ENCODE data around the gene LRRC34.
A peak's percentile ranks its signal among the peaks of the same experiment; 100 is the strongest.

LRRC34 gene

GRCh38 chr3:169812332-169813235 lies at the start of gene LRRC34, which contains the start of gene LRRIQ4:
Gene LRRC34, minus strand, starts transcription at chr3:169812904. Its CDS starts 356 bp downstream, at chr3:169812548.
Gene LRRIQ4, plus strand, starts transcription at chr3:169812870. Its CDS starts 9,052 bp downstream, at chr3:169821922.
- peak; percentile 83 for DNase-seq

DNA sequence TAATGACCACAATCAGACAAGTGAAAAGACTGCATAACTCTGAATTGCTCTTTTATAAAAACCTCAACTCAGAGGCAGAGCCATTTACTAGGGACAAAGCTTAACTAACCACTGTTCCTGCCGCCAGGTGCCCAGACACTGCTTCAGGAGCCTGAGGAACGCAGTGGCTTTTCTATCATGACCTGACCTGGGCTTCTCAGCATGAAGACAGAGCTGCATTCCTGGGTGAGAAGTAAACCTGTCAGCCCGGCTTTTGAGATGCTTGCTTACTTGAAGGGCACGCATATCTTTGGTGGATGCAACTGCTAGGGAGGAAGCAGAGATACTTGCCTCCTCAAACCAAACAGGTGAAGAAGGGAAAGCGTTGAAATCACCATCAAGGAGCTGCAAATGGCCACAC lies 49.2 kb upstream of the LRRC34 start:
- no peak for DNase-seq

DNA sequence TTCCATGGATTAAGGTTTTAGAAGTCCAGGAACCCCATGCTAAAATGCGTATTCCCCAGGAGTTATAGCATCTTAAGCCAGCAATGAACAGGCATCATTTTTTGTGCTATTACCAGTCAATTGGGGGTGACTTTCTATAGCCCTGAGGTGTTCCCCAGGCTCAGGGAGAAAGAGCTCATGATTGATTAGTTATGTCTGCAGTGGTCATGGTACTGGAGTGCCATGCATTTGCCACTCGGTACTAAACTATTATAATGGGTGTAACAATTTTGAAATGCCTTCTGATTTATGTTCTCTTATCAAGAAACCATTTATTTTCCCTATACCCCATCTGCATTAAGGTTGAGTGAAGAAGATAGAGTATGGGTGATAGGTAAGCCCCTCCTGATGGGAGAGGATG lies 45.1 kb upstream of the LRRC34 start:
- DNase-seq: no peak

DNA sequence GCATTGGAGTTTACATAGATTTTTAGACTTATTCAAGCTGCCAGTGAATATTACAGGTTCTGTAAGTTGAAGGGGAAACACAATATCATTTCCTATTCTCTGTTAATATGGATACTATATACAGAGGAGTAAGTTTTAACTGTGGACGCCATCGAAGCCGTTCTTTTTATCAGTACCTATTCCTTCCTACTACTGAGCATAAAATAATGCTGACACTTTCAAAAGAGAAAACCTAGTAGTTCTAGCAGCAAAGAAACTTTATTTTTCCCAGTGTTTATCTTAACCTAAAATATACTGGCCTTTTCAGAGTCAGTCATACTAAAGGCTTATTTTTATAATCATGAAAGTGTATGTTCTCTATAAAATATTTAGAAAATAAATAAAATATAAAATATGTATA lies 42.8 kb upstream of the LRRC34 start:
- DNase-seq: no peak

- DNase-seq: no peak
These were observed 37.9 kb upstream of the LRRC34 start for GRCh38 chr3:169850618-169851017.

DNA sequence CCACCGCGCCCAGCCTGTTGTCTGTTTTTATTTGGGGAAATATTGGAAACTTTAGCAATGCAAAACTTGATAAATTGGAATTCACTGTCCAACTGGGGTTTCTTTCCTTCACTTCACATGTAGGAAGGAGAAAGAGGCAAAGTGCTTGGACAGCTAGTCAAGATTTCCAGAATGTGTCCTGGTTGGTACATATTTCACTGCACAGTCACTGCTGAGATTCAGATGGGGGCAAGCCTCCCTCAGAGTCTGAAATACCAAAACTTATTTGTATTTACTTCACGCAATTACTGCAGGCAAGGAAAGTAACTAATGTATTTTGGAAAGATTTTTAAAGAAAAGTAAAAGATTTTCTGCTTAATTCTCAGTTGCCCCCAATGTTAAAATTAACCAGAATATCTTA lies 36.0 kb upstream of the LRRC34 start:
- no peak for DNase-seq

- DNase-seq: peak; percentile 88
These were observed 35.2 kb upstream of the LRRC34 start for GRCh38 chr3:169847896-169848295.

- DNase-seq: no peak
These were observed 33.9 kb upstream of the LRRC34 start for GRCh38 chr3:169846458-169847193.

DNA sequence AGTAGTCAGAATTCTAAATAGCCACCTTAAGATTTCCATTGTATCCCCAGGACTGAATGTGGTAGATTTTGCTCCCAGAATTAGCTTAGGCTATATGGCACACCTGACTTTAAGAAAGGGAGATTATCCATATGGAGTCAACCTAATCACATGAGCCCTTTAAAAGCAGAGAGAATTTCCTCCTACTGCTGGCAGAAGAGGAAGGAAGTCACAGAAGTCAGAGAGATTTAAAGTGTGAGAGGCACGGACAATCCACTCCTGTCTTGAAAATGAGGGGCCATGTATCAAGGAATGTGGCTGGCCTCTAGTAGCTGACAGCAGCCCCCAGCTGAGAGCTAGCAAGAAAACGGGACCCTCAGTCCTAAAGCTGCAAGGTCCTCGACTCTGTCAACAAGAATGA lies 30.3 kb upstream of the LRRC34 start:
- no peak for DNase-seq

DNA sequence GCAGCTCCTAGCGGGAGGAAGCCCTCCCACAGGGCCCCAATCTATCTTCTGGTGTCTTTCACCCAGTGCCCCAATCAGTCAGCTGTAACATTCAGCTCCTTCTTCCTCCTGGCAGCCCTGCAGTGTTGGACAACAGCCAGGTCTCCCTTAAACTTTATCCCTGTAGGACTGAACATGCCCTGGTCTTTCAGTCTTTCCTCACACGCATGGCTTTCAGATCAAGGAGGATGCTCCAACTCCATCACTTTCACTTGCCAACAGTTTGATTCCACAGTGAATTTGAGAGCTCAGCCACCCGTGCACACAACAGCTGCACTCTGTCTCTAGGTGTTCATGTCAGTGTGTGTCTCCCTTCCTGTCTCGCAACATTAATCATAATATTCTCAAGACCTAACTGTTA lies 28.5 kb upstream of the LRRC34 start:
- no peak for DNase-seq

DNA sequence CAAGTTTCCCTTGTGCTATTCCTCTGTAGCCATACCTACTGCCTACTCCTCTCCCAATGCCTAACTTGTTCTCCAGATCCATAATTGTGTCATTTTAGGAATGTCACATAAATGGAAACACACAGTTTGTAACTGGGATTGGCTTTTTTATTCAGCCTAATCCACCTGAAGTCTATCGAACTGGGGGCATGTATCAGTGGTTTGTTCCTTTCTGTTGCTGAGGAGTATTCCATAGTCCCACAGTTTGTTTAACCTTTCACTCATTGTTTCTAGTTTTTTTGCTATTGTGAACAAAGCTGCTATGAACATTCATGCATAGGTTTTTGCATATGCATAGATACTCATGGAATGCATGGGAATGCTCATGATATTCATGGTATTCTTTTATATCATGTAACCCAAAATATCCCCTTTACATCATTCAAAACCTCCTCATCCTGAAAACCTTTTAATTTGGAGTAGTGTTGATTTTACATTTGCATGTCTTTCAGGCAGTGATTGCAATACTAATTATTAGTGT lies 25.9 kb upstream of the LRRC34 start:
- DNase-seq: no peak

DNA sequence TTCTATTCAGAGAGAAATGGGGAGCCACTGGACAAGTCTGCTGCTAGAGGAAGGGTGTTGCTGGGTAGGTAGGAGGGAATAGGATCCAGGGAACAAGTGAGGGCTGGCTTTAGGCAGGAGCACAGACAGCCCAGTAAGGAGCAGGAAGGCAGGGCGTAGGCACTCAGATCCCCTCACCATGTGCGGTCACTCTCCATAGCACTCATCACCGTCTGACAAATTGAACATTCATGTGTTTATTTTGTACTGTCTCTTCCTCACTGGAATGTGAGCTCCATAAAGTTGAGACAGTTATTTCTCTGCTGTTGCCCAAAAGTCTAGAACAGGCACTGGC lies 24.2 kb upstream of the LRRC34 start:
- DNase-seq: no peak

DNA sequence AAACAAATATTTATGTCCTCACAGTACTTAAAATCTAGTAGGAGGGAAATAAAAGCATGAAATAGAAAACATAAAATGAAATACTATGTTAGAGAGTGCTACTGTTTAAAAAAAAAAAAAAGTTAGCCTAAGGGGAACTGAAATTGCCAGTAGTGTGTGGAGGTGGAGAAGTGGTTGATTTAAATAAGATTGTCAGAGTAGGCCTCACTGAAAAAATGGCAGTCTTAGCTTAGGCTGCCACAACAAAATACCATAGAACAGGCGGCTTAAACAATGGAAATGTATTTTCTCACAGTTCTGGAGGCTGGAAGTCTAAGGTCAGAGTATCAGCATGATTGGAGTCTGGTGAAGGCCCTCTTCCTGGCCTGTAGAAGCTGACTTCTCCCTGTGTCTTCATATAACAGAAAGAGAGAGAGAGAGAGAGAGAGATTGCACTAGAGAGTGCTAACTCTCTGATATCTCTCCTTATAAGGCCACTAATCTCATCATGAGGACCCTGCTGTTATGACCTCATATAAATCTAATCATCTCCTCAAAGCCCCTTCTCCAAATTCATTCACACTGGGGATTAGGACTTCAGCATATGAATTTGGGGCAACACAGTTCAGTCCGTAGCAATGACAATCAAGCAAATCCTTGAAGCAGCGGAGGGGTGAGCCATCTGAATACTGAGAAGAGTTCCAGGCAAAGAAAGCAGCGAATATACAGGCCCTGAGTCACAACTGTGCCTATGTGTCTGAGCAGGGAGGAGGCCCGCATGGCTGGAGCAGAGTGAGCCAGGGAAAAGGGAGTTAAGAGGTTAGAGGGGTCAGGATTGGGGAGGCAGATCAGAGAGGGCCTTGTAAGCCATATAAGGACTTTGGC lies 23.6 kb upstream of the LRRC34 start:
- DNase-seq: no peak

DNA sequence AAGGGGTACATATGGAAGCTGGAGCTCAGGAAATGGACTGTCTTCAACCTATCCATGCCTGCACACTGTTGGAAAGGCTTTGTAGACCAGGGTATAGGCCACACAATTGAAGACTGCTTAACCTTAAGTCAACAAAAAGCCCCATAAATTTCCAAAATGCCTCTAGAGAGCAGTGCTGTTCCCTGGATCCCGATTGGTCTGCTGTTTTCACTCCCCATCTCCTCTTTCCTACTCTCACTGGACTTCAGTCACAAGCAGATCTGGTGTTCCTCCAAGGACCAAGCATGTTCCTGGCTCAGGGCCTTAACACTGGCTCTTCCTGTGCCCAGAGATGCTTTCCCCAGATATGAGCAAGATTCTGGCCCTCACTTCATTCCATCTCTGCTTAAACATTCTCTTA lies 22.8 kb upstream of the LRRC34 start:
- DNase-seq: no peak

GRCh38 chr3:169827712-169828111 lies 15.0 kb upstream of the LRRC34 start:
- no peak for DNase-seq

DNA sequence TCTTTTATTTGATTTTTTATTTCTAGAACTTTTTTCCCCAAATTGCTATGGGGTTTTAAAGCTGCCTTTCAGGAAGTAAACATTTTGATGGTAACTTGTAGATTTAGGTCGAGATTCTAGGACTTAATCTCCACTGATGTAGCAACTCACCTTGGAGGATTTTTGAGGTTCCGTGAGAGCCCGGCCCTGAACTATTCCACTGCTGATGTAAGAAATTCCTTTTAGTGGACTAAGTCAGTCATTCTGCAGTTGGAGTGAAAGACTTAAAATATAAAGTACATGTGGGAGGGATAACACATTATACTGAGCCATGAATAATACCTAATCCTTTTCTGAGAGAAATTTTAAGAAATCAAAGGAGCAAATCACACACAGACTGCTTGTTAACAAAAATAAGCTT lies 12.6 kb upstream of the LRRC34 start:
- no peak for DNase-seq

GRCh38 chr3:169822983-169823382 lies 10.3 kb upstream of the LRRC34 start:
- peak; percentile 76 for DNase-seq

GRCh38 chr3:169822540-169822939 lies 9.8 kb upstream of the LRRC34 start:
- DNase-seq: peak; percentile 83

- peak; percentile 31 for DNase-seq
These were observed 9.4 kb upstream of the LRRC34 start for GRCh38 chr3:169822091-169822490.

GRCh38 chr3:169818316-169818715 lies 5.6 kb upstream of the LRRC34 start:
- DNase-seq: no peak

GRCh38 chr3:169815590-169816150 lies 3.0 kb upstream of the LRRC34 start:
- DNase-seq: no peak

- DNase-seq: peak; percentile 67
These were observed 1.2 kb upstream of the LRRC34 start for GRCh38 chr3:169813757-169814517.
